Right lobe of liver (tissue), 4 donors: ENCODE results near the gene DCST1.

ENCODE experiments used
- CTCF ChIP-seq, 4 donors: fragments of 200-600 bp in 3 of 4; fragments of 450-650 bp in 1 of 4; IDR thresholded peaks; one replicate each; pipeline versions ENCODE4 v1.5.1 to v1.8.0; 2016 to 2022; ENCODE audit warnings: antibody characterized with exemption in 4 of 4, mild to moderate bottlenecking in 2 of 4
- POLR2A ChIP-seq: fragments of 450-650 bp; IDR thresholded peaks from one replicate; pipeline ENCODE4 v1.6.1; 2017; ENCODE audit warnings: antibody characterized with exemption, mild to moderate bottlenecking
- donor health status: DM: no; HTN: no; CAD: no.
- donor health status: DM: no; HTN: no; CAD: no.
- donor health status: DM: no; HTN: yes; CAD: no.

DNA sequence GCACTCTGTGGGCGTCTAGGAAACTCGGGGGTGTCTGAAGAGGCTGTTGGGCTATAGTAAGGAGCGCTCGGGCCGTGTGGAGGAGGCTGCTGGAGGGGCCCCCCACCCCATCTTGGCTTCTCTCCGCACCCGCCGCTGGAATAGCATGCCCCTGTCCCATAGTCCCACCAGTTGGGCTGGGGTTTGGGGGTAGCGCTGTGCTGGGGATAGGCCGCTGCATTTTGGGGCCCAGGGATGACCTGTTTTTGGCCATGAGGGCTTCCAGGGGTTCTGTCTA, 45.5 kb downstream of the DCST1 start:
- TF ChIP-seq CTCF (IDR thresholded peaks at IDR 0.05) = no peak
- no peak for TF ChIP-seq POLR2A
